AG04450 (cell line): Measurements from ENCODE around the gene CARS2. TPM values are rescaled to one million over a fixed set of nuclear protein-coding genes. Genes with fewer than 3 reads are reported as not detected.

ENCODE experiments used
- CTCF ChIA-PET: fragments of 300-600, 350-600 bp; formaldehyde crosslinking; extraction: SDS; loops from one replicate; lab custom pipeline; 2022; ENCODE audit warnings: antibody characterized with exemption, inconsistent platforms; lab: Charles Lee
- POLR2A ChIA-PET: fragments of 350-600 bp; formaldehyde crosslinking; extraction: SDS; loops from one replicate; lab custom pipeline; 2021; ENCODE audit warnings: antibody characterized with exemption, inconsistent platforms; lab: Yijun Ruan, JAX
- DNase-seq: peaks from one replicate; pipeline ENCODE4 v3.0.0-alpha.2; 2011; ENCODE audit warnings: low read depth, low spot score
- H3K27ac ChIP-seq: one replicate; pipeline ENCODE4 v1.5.1; 2012; ENCODE audit warnings: low read depth, low read length, control low read depth
- H3K27me3 ChIP-seq: one replicate; pipeline ENCODE4 v1.6.0; 2012; ENCODE audit warnings: low read length; ENCODE audit not compliant: control insufficient read depth, insufficient read depth
- H3K4me3 ChIP-seq: 2 replicates; pipeline ENCODE4 v1.5.1; 2011; ENCODE audit warnings: mild to moderate bottlenecking, low read depth, low read length, control low read depth
- H3K9me3 ChIP-seq: 2 replicates; pipeline ENCODE4 v1.5.1; 2012; ENCODE audit warnings: low read length; ENCODE audit not compliant: control insufficient read depth, insufficient read depth
- polyA plus RNA-seq: library from polyadenylated mRNA; depleted of rRNA; stranded (reverse); fragments of >200 nt; gene quantifications from 2 replicates; pipeline ENCODE4 v1.2.3, GENCODE V29; 2011
- TF ChIP-seq, protein P1 (sequence below): IDR thresholded peaks from 2 replicates; pipeline ENCODE4 v1.5.1; 2011; ENCODE audit warnings: low read depth, low read length, control low read depth, inconsistent platforms

CARS2 gene
- polyA plus RNA-seq, 1 experiment: 51.5 TPM

DNA sequence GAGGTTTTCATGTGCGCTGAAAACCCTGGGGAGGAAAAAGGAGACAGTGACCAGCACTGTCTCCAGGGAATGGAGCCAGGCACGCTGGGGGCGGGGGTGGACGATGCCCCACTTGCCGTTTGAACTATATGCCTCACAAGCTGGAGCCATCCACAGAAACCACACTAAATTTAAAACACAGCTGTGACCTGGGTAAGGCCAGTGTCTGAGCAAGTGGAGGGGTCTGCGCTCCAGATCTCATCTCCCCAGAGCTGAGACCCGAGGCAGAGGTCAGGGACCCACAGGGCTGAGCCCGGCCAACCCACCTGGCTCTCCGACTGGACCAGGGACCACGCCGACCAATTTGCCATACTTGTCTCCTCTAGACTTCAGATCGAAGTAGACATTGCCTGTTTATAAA is 23.2 kb downstream of the CARS2 start:
- H3K27me3 ChIP-seq: no peaks in the 10 kb centered on the region
- H3K4me3 ChIP-seq: no peak overlapping the region
- no peak overlapping the region for H3K27ac ChIP-seq
- POLR2A ChIA-PET: no interaction called here
- TF ChIP-seq, protein P1, sequence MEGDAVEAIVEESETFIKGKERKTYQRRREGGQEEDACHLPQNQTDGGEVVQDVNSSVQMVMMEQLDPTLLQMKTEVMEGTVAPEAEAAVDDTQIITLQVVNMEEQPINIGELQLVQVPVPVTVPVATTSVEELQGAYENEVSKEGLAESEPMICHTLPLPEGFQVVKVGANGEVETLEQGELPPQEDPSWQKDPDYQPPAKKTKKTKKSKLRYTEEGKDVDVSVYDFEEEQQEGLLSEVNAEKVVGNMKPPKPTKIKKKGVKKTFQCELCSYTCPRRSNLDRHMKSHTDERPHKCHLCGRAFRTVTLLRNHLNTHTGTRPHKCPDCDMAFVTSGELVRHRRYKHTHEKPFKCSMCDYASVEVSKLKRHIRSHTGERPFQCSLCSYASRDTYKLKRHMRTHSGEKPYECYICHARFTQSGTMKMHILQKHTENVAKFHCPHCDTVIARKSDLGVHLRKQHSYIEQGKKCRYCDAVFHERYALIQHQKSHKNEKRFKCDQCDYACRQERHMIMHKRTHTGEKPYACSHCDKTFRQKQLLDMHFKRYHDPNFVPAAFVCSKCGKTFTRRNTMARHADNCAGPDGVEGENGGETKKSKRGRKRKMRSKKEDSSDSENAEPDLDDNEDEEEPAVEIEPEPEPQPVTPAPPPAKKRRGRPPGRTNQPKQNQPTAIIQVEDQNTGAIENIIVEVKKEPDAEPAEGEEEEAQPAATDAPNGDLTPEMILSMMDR: no peak
- H3K9me3 ChIP-seq: no peaks in the 10 kb centered on the region; the same call in 1 of the 2 replicates
- DNase-seq: no peak
- CTCF ChIA-PET: interaction anchor here (0.6 to 1.4 kb wide), 2 partner anchors 136 to 137 kb away, joined by 3 to 5 read pairs; no protein-coding TSS in a partner anchor

DNA sequence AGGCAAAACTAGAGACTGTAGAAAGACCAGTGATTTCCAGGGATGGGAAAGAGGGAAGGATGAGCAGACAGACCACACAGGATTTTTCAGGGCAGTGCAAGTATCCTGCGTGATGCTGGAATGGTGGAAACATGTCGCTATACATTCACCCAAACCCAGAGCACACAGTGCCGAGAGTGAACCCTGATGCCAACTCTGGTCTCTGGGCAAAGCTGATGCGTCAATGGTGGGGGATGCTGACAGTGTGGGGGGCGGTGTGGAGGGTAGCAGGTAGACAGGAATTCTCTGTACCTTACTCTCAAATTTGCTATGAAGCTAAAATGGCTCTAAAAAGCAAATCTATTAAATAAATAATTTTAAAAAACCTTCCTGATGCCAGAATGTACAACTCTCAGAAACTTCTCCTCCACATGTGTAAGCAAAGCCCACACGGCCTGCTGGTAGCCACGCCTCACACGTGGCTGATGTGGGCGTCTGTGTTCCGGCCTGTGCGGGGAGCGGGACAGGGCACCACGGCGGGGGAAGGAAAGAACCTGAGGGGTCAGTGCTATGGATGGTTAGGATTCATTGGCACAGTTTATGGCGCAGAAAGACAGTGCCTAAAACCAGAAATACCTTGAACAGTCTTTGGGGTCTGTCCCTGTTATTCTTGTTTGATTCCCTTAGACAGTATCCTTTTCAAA is 23.9 kb downstream of the CARS2 start:
- no peak overlapping the region for H3K27ac ChIP-seq
- no peaks in the 10 kb centered on the region for H3K27me3 ChIP-seq
- ChIA-PET POLR2A (no interaction called here), CTCF (interaction anchor here (1.1 to 1.4 kb wide), 2 partner anchors 15 to 137 kb away, joined by 3 to 5 read pairs; no protein-coding TSS in a partner anchor)
- no peak overlapping the region for H3K4me3 ChIP-seq
- H3K9me3 ChIP-seq: no peaks in the 10 kb centered on the region; the same call in 1 of the 2 replicates
- DNase-seq: no peak
- TF ChIP-seq, protein P1: no peak

DNA sequence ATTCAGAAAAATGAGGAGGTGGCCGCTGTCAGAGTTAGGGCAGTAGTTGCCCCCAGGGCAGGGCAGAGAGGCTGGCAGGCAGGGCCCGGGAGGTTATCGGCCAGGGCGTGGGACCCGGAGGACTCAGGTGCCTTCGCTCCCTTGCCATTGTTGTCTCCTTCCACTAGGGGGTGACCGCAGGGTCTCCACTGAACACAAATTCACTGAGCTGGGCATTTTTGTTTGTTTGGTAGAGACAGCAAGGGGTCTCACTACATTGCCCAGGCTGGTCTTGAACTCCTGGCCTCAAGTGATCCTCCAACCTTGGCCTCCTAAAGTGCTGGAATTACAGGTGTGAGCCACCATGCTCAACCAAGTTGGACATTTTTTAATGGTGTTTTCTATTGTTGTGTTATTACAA is 25.1 kb downstream of the CARS2 start:
- CTCF ChIA-PET: interaction anchor here (0.6 to 1.2 kb wide), 4 partner anchors 14 to 333 kb away, joined by 3 to 6 read pairs (median 3); no protein-coding TSS in a partner anchor
- peaks cover 9% of the 10 kb centered on the region; the same call in 1 of the 2 replicates for H3K9me3 ChIP-seq
- DNase-seq: no peak
- POLR2A ChIA-PET: no interaction called here
- TF ChIP-seq, protein P1: peak; percentile 54
- no peak overlapping the region for H3K27ac ChIP-seq
- H3K4me3 ChIP-seq: no peak overlapping the region
- no peaks in the 10 kb centered on the region for H3K27me3 ChIP-seq

DNA sequence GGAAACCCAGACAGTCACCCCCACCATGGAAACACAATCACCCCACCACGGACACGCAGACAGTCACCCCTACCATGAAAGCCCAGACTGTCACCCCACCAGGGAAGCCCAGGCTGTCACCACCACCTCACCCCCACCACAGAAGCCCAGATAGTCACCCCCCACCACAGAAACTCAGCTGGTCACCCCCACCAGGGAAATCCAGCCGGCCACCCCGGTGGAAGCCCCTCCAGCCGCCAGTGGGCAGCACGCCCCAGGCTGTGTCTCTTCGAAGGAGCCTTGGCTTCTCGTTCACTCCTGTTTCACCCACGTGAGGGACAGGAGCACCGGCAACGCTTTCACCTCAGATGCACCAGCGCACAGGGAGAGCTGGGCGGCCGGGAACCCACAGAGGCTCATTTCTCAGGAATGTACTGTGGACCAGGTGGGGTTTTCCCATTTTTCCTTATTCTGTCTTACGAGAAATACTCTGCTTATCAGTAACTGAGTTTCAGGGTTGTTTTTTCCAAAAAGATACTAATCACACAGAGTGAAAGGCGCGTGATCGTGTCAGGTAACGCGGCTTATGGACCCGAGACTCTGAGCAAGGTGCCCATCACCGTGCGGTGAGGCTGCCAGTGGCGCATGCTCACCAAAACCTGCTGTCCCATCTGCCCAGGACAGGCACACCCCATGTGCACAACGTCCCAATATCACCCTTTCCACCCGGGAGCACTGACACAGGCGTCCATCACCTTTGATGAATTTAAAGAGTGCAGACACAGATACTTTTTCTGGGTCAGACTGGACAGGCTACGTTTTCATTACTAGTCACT is 28.0 kb downstream of the CARS2 start:
- TF ChIP-seq, protein P1: no peak
- Histone ChIP-seq H3K4me3 (no peak overlapping the region), H3K27me3 (no peaks in the 10 kb centered on the region), H3K9me3 (peaks cover 12% of the 10 kb centered on the region; the same call in 1 of the 2 replicates), H3K27ac (no peak overlapping the region)
- POLR2A ChIA-PET: no interaction called here
- DNase-seq: no peak
- CTCF ChIA-PET: no interaction called here
